GM12874 (cell line): Measurements from ENCODE around the gene XG.

Experiments used
- CTCF ChIP-seq: IDR thresholded peaks from 2 replicates; pipeline ENCODE4 v1.5.1; 2011; ENCODE audit warnings: low read depth, mild to moderate bottlenecking, control low read depth, low read length, moderate library complexity; ENCODE audit not compliant: insufficient read depth

Gene XG

GRCh38 chrX:2799369-2799768, 47.5 kb downstream of the XG start:
- no peak for TF ChIP-seq CTCF

GRCh38 chrX:2801223-2801622, 49.4 kb downstream of the XG start:
- no peak for TF ChIP-seq CTCF

- TF ChIP-seq CTCF, result no peak
These were observed 59.4 kb downstream of the XG start for GRCh38 chrX:2811271-2811670.

- peak; percentile 33; the same call in 1 of the 2 replicates for TF ChIP-seq CTCF
These were observed 60.5 kb downstream of the XG start for GRCh38 chrX:2812161-2812907.

- TF ChIP-seq CTCF, result no peak
These were observed 65.2 kb downstream of the XG start for GRCh38 chrX:2817036-2817435.

- TF ChIP-seq CTCF, result no peak
These were observed 67.7 kb downstream of the XG start for GRCh38 chrX:2819345-2820135.

- no peak for TF ChIP-seq CTCF
These were observed 68.4 kb downstream of the XG start for GRCh38 chrX:2820136-2820771.
